Mammary epithelial cell (primary cell): ENCODE data around the gene NKD1.

Source experiments
- EZH2 ChIP-seq: IDR thresholded peaks from 2 replicates; pipeline ENCODE4 v1.6.1; 2012; ENCODE audit warnings: low read length, inconsistent platforms, borderline replicate concordance
- TF ChIP-seq, protein P1 (sequence below), 2 donors: IDR thresholded peaks in 1 of 2; conservative IDR thresholded peaks in 1 of 2; 2 replicates each; pipeline ENCODE4 v1.5.1; 2011 to 2012; ENCODE audit warnings: inconsistent platforms in 2 of 2, low read length in 2 of 2, mild to moderate bottlenecking in 2 of 2, control low read depth in 1 of 2, low read depth in 1 of 2; ENCODE audit not compliant: insufficient read depth in 1 of 2; ENCODE audit errors: extremely low read depth in 1 of 2

DNA sequence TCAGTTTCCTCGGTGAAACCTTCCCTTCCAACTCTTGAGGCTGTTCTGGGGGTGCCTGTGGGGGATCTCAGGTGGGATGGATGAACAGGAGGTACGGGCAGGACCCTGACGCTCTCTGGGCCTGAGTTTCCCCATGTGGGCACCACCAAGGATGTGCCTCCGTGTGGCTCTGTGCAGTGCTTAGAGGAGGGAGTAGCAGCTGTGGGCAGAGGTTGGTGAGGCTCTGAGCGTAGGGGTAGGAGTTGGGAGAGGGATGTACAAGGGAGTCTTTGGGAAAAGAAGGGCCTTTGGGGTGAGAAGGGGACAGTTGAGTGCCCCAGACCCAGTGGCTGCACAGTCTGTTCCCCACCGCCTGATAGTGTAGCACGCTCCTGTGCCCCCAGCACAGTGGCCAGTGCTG is 73.8 kb downstream of the NKD1 start:
- TF ChIP-seq, protein P1, sequence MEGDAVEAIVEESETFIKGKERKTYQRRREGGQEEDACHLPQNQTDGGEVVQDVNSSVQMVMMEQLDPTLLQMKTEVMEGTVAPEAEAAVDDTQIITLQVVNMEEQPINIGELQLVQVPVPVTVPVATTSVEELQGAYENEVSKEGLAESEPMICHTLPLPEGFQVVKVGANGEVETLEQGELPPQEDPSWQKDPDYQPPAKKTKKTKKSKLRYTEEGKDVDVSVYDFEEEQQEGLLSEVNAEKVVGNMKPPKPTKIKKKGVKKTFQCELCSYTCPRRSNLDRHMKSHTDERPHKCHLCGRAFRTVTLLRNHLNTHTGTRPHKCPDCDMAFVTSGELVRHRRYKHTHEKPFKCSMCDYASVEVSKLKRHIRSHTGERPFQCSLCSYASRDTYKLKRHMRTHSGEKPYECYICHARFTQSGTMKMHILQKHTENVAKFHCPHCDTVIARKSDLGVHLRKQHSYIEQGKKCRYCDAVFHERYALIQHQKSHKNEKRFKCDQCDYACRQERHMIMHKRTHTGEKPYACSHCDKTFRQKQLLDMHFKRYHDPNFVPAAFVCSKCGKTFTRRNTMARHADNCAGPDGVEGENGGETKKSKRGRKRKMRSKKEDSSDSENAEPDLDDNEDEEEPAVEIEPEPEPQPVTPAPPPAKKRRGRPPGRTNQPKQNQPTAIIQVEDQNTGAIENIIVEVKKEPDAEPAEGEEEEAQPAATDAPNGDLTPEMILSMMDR (conservative IDR thresholded peaks at IDR 0.05 in 1 of 2, IDR thresholded peaks at IDR 0.05 in 1 of 2; ENCODE audit: extremely low read depth in 1 of 2, insufficient read depth in 1 of 2, low read depth in 1 of 2, low read length in 2 of 2): no peak
- TF ChIP-seq EZH2: no peak
